Astrocyte (in vitro differentiated cells and primary cell): Measurements from ENCODE around the gene DACT3. TPM values are rescaled to one million over a fixed set of nuclear protein-coding genes. Genes with fewer than 3 reads are reported as not detected.

Experiments
- DNase-seq: peaks from one replicate; pipeline ENCODE4 v3.0.0-alpha.2; 2010; ENCODE audit warnings: low read depth
- FAIRE-seq: peaks from 2 replicates; lab custom pipeline; 2011; peaks lifted over from hg19 to GRCh38; lab: Jason Lieb, UNC
- H2AFZ ChIP-seq: 2 replicates; pipeline ENCODE4 v1.6.0; 2012; ENCODE audit warnings: low read depth, low read length, inconsistent platforms
- H3K27ac ChIP-seq: 2 replicates; pipeline ENCODE4 v1.5.1; 2011; ENCODE audit warnings: low read depth, low read length, inconsistent platforms
- H3K27me3 ChIP-seq: 2 replicates; pipeline ENCODE4 v1.6.0; 2011; ENCODE audit warnings: low read length, inconsistent platforms; ENCODE audit not compliant: insufficient read depth
- H3K36me3 ChIP-seq: 2 replicates; pipeline ENCODE4 v1.5.1; 2011; ENCODE audit warnings: low read length, inconsistent platforms; ENCODE audit not compliant: insufficient read depth
- H3K4me1 ChIP-seq: 2 replicates; pipeline ENCODE4 v1.5.1; 2011; ENCODE audit warnings: low read length, inconsistent platforms; ENCODE audit not compliant: insufficient read depth
- H3K4me2 ChIP-seq: 2 replicates; pipeline ENCODE4 v1.6.0; 2012; ENCODE audit warnings: low read length, inconsistent platforms
- H3K4me3 ChIP-seq: 2 replicates; pipeline ENCODE4 v1.5.1; 2011; ENCODE audit warnings: low read depth, mild to moderate bottlenecking, low read length, inconsistent platforms; ENCODE audit not compliant: insufficient read depth
- H3K79me2 ChIP-seq: 2 replicates; pipeline ENCODE4 v1.6.0; 2012; ENCODE audit warnings: mild to moderate bottlenecking, low read length, inconsistent platforms; ENCODE audit not compliant: insufficient read depth
- H3K9ac ChIP-seq: 2 replicates; pipeline ENCODE4 v1.6.0; 2012; ENCODE audit warnings: mild to moderate bottlenecking, low read length, inconsistent platforms
- H3K9me3 ChIP-seq: 2 replicates; pipeline ENCODE4 v1.5.1; 2012; ENCODE audit warnings: low read depth, mild to moderate bottlenecking, low read length, inconsistent platforms; ENCODE audit not compliant: insufficient read depth
- H4K20me1 ChIP-seq: 2 replicates; pipeline ENCODE4 v1.6.0; 2012; ENCODE audit warnings: low read length, inconsistent platforms; ENCODE audit not compliant: insufficient read depth
- H3K27ac Mint-ChIP-seq: one replicate; pipeline ENCODE4 v1.8.0; 2021; ENCODE audit warnings: mild to moderate bottlenecking, mixed read lengths; ENCODE audit not compliant: unreplicated experiment
- H3K27me3 Mint-ChIP-seq: one replicate; pipeline ENCODE4 v1.8.0; 2021; ENCODE audit warnings: low read depth, mixed read lengths; ENCODE audit not compliant: unreplicated experiment
- H3K36me3 Mint-ChIP-seq: one replicate; pipeline ENCODE4 v1.8.0; 2021; ENCODE audit warnings: low read depth, mixed read lengths; ENCODE audit not compliant: unreplicated experiment
- H3K4me1 Mint-ChIP-seq: one replicate; pipeline ENCODE4 v1.8.0; 2021; ENCODE audit warnings: low read depth, mixed read lengths; ENCODE audit not compliant: unreplicated experiment
- H3K4me3 Mint-ChIP-seq: one replicate; pipeline ENCODE4 v1.8.0; 2021; ENCODE audit warnings: mild to moderate bottlenecking, moderate library complexity, mixed read lengths; ENCODE audit not compliant: unreplicated experiment
- H3K9me3 Mint-ChIP-seq: one replicate; pipeline ENCODE4 v1.8.0; 2021; ENCODE audit warnings: mild to moderate bottlenecking, mixed read lengths; ENCODE audit not compliant: unreplicated experiment
- CTCF ChIP-seq: IDR thresholded peaks from 2 replicates; pipeline ENCODE4 v1.5.1; 2011; ENCODE audit warnings: low read depth, mild to moderate bottlenecking, inconsistent platforms, low read length, moderate library complexity; ENCODE audit not compliant: insufficient read depth
- EZH2 ChIP-seq: IDR thresholded peaks from 2 replicates; pipeline ENCODE4 v1.6.1; 2012; ENCODE audit warnings: mild to moderate bottlenecking, low read length, inconsistent platforms; ENCODE audit not compliant: insufficient read depth
- total RNA-seq: library from RNA; stranded (reverse); gene quantifications from 2 replicates; pipeline ENCODE4 v1.2.1, GENCODE V29; 2021

DACT3 gene
- total RNA-seq, 1 donor from 2014 or later = 19.8 TPM

GRCh38 chr19:46648961-46649960 is 11.7 kb downstream of the DACT3 start:
- Histone ChIP-seq H3K27me3 (peaks cover 11% of the 10 kb centered on the region), H3K4me1 (no peaks in the 10 kb centered on the region), H3K4me3 (no peak overlapping the region), H3K4me2 (no peak overlapping the region), H3K9me3 (peaks cover 22% of the 10 kb centered on the region), H2AFZ (no peak overlapping the region), H3K79me2 (no peaks in the 10 kb centered on the region), H4K20me1 (no peaks in the 10 kb centered on the region), H3K36me3 (no peaks in the 10 kb centered on the region), H3K27ac (no peak overlapping the region), H3K9ac (no peak overlapping the region)
- Mint-ChIP-seq H3K27ac (no peak overlapping the region), H3K27me3 (peaks cover 24% of the 10 kb centered on the region), H3K4me3 (no peak overlapping the region), H3K36me3 (peaks cover 38% of the 10 kb centered on the region), H3K9me3 (peaks cover 22% of the 10 kb centered on the region), H3K4me1 (peaks cover 8% of the 10 kb centered on the region)
- no peak for DNase-seq
- no peak for FAIRE-seq
- TF ChIP-seq CTCF = no peak
- TF ChIP-seq EZH2 = no peak

GRCh38 chr19:46648060-46648960 is 12.7 kb downstream of the DACT3 start:
- DNase-seq (no peak), FAIRE-seq (no peak)
- Mint-ChIP-seq H3K36me3 (peaks cover 35% of the 10 kb centered on the region), H3K27me3 (peaks cover 24% of the 10 kb centered on the region), H3K4me3 (no peak overlapping the region), H3K9me3 (peaks cover 22% of the 10 kb centered on the region), H3K4me1 (no peaks in the 10 kb centered on the region), H3K27ac (no peak overlapping the region)
- no peaks in the 10 kb centered on the region for H3K36me3 ChIP-seq
- H3K27me3 ChIP-seq = peaks cover 11% of the 10 kb centered on the region
- no peak overlapping the region for H3K9ac ChIP-seq
- no peaks in the 10 kb centered on the region for H3K79me2 ChIP-seq
- peak; percentile 36 for TF ChIP-seq EZH2
- no peak for TF ChIP-seq CTCF
- no peak overlapping the region for H3K4me3 ChIP-seq
- H3K4me2 ChIP-seq = no peak overlapping the region
- no peak overlapping the region for H3K27ac ChIP-seq
- no peaks in the 10 kb centered on the region for H4K20me1 ChIP-seq
- peaks cover 22% of the 10 kb centered on the region for H3K9me3 ChIP-seq
- H2AFZ ChIP-seq = no peak overlapping the region
- H3K4me1 ChIP-seq = no peaks in the 10 kb centered on the region
